Measurements from ENCODE around the gene TMEM204. TPM values are rescaled to one million over a fixed set of nuclear protein-coding genes. Genes with fewer than 3 reads are reported as not detected.

Gene TMEM204
- total RNA-seq, 1 experiment from 2014 or later, result not detected

DNA sequence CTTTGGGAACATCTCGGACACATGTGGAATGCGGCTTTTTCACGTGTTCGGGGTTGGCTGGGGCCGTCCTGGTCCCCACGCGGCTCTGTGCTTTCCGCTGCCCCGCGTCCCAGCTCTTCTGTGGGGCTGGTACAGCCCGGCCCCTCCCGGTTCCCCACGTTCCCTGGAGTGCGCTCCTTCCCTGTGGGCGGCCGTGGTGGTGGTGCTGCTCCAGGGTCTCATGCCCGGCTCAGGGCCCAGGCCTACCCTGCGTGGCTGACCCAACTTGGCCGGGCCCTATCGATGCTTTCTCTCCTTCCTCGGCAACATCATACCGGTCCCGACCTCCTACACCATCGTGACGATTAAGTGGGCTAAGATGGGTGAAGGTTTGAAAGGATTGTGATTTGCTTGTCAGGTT, 37.0 kb upstream of the TMEM204 start:
- intact Hi-C loops (cut with micrococcal nuclease; ENCODE audit: unreplicated experiment), result no loop called here
- TF ChIP-seq, protein P1, sequence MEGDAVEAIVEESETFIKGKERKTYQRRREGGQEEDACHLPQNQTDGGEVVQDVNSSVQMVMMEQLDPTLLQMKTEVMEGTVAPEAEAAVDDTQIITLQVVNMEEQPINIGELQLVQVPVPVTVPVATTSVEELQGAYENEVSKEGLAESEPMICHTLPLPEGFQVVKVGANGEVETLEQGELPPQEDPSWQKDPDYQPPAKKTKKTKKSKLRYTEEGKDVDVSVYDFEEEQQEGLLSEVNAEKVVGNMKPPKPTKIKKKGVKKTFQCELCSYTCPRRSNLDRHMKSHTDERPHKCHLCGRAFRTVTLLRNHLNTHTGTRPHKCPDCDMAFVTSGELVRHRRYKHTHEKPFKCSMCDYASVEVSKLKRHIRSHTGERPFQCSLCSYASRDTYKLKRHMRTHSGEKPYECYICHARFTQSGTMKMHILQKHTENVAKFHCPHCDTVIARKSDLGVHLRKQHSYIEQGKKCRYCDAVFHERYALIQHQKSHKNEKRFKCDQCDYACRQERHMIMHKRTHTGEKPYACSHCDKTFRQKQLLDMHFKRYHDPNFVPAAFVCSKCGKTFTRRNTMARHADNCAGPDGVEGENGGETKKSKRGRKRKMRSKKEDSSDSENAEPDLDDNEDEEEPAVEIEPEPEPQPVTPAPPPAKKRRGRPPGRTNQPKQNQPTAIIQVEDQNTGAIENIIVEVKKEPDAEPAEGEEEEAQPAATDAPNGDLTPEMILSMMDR (conservative IDR thresholded peaks at IDR 0.05), result no peak
- no peak overlapping the region for H3K27ac ChIP-seq

DNA sequence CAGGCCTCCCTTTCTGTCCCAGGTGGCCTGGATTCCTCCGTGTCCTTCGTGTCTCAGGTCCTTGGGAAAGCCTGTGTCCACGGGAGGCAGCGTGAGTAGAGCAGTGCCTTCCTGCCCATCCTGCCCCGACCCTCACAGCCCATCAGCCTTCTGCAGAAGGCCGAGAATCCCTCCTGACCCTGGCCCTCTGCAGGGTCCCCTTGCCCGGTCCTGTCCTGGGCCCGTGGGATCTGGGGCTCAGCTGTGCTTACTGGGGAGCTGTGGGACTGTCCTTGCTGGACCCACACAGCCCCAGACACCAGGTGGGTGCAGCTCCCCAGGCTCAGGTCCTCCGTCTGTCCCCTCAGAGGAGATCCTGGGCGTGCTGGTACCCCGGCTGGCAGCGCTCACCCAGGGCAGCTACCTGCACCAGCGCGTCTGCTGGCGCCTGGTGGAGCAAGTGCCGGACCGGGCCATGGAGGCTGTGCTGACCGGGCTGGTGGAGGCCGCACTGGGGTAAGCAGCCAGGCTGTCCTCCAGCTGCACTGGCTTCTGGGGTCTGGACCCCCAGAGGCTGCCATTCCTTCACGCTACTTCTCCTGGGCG, 36.4 kb upstream of the TMEM204 start:
- Histone ChIP-seq H4K20me1 (ENCODE audit: insufficient read depth) (peaks cover 5% of the 10 kb centered on the region; the same call in 1 of the 2 replicates), H3K27me3 (ENCODE audit: insufficient read depth, low read depth) (no peaks in the 10 kb centered on the region), H3F3A (ENCODE audit: insufficient read depth, low read depth) (peaks cover 8% of the 10 kb centered on the region; the same call in 1 of the 2 replicates), H3K9me3 (ENCODE audit: insufficient read depth, low read depth) (no peaks in the 10 kb centered on the region), H3K4me2 (no peak overlapping the region), H3K4me3 (no peak overlapping the region), H3K79me2 (ENCODE audit: low read depth) (peaks cover 19% of the 10 kb centered on the region), H3K27ac (no peak overlapping the region), H3K36me3 (ENCODE audit: low read depth) (no peaks in the 10 kb centered on the region), H2AFZ (no peak overlapping the region), H3K9me2 (ENCODE audit: insufficient read depth) (no peaks in the 10 kb centered on the region), H3K4me1 (replicated peaks; ENCODE audit: insufficient read depth) (peaks cover 17% of the 10 kb centered on the region; the same call in 1 of the 2 replicates)
- TF ChIP-seq EZH2 (IDR thresholded peaks at IDR 0.05; ENCODE audit: low read depth), result no peak
- TF ChIP-seq, protein P1 (conservative IDR thresholded peaks at IDR 0.05), result no peak
- no TSS peak for BruUV-seq (replicated peaks)
- CTCF ChIA-PET, result no interaction called here
- intact Hi-C loops (cut with micrococcal nuclease; ENCODE audit: unreplicated experiment), result no loop called here
- DNase-seq, result no peak
- POLR2A ChIA-PET (ENCODE audit: unreplicated experiment), result no interaction called here

More for the DNA sequence above, 37.0 kb upstream of the TMEM204 start:
- H3F3A ChIP-seq (ENCODE audit: insufficient read depth, low read depth), result peaks cover 8% of the 10 kb centered on the region; the same call in 1 of the 2 replicates
- peaks cover 5% of the 10 kb centered on the region; the same call in 1 of the 2 replicates for H4K20me1 ChIP-seq (ENCODE audit: insufficient read depth)
- ChIA-PET POLR2A (ENCODE audit: unreplicated experiment) (no interaction called here), CTCF (no interaction called here)
- no peak overlapping the region for H3K4me2 ChIP-seq
- no TSS peak for BruUV-seq (replicated peaks)
- no peaks in the 10 kb centered on the region for H3K9me3 ChIP-seq (ENCODE audit: insufficient read depth, low read depth)
- H3K4me1 ChIP-seq (replicated peaks; ENCODE audit: insufficient read depth), result peaks cover 18% of the 10 kb centered on the region; the same call in 1 of the 2 replicates
- no peaks in the 10 kb centered on the region for H3K36me3 ChIP-seq (ENCODE audit: low read depth)
- H2AFZ ChIP-seq, result no peak overlapping the region
- H3K4me3 ChIP-seq, result no peak overlapping the region
- no peak for DNase-seq
- H3K9me2 ChIP-seq (ENCODE audit: insufficient read depth), result no peaks in the 10 kb centered on the region
- no peaks in the 10 kb centered on the region for H3K27me3 ChIP-seq (ENCODE audit: insufficient read depth, low read depth)
- H3K79me2 ChIP-seq (ENCODE audit: low read depth), result peaks cover 19% of the 10 kb centered on the region

DNA sequence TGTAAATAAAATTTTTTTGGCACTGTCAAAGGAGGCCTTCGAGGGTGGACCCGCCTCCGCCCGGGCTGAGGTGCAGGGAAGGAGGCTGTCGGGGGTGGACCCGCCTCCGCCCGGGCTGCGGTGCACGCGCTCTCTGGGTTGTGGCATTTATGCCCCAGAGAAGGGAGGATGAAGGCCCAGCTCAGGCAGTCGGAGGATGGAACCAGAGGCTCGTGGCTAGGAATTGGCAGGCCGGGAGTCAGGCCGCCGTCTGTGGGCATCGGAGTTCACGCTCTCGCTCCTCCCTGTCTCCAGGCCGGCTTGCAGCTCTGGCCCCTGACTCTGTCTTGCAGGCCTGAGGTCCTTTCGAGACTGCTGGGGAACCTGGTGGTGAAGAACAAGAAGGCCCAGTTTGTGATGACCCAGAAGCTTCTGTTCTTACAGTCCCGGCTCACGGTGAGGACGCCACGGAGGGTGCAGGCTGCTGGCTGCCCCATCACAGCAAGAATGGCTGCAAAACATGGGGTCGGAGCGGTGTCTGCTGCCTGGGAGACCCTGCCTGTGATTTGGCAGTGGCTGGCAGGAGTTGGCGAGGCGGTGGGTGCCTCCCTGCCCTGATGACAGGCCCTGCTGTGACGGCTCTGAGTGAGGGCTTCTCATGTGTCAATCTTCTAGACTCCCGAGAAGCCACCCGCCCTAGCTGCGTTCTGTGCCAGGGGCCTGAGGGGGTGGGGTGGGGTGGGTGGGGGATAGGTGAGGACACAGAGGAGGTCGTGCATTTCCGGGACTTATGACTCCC, 34.4 kb upstream of the TMEM204 start:
- DNase-seq, result no peak
- no TSS peak for BruUV-seq (replicated peaks)
- Histone ChIP-seq H3K4me1 (replicated peaks; ENCODE audit: insufficient read depth) (peaks cover 8% of the 10 kb centered on the region; the same call in 1 of the 2 replicates), H3K27ac (no peak overlapping the region), H3K27me3 (ENCODE audit: insufficient read depth, low read depth) (no peaks in the 10 kb centered on the region), H3K4me3 (no peak overlapping the region), H3K9me3 (ENCODE audit: insufficient read depth, low read depth) (no peaks in the 10 kb centered on the region), H2AFZ (no peak overlapping the region), H4K20me1 (ENCODE audit: insufficient read depth) (peaks cover 5% of the 10 kb centered on the region; the same call in 1 of the 2 replicates), H3K79me2 (ENCODE audit: low read depth) (peaks cover 14% of the 10 kb centered on the region), H3K36me3 (ENCODE audit: low read depth) (no peaks in the 10 kb centered on the region), H3K4me2 (no peak overlapping the region), H3F3A (ENCODE audit: insufficient read depth, low read depth) (no peaks in the 10 kb centered on the region), H3K9me2 (ENCODE audit: insufficient read depth) (no peaks in the 10 kb centered on the region)
- ChIA-PET POLR2A (ENCODE audit: unreplicated experiment) (no interaction called here), CTCF (no interaction called here)
- intact Hi-C loops (cut with micrococcal nuclease; ENCODE audit: unreplicated experiment), result no loop called here
- TF ChIP-seq, protein P1 (conservative IDR thresholded peaks at IDR 0.05), result no peak

Measured in PC-9 (cell line).